ENCODE results near the gene ORC4.

The ORC4 gene

GRCh38 chr2:148032215-148032614, 11.7 kb upstream of the ORC4 start:
- Histone ChIP-seq H3K4me3 (ENCODE audit: low read depth, low read length) (no peak overlapping the region), H3K27me3 (no peaks in the 10 kb centered on the region), H3K4me1 (no peaks in the 10 kb centered on the region), H3K9me3 (no peaks in the 10 kb centered on the region), H3K36me3 (no peaks in the 10 kb centered on the region)
- TF ChIP-seq CTCF (IDR thresholded peaks at IDR 0.05; ENCODE audit: low read depth, low read length) = no peak
- DNase-seq = no peak

GRCh38 chr2:148031152-148031551, 10.6 kb upstream of the ORC4 start:
- no peaks in the 10 kb centered on the region for H3K9me3 ChIP-seq
- H3K36me3 ChIP-seq = no peaks in the 10 kb centered on the region
- no peaks in the 10 kb centered on the region for H3K4me1 ChIP-seq
- H3K4me3 ChIP-seq (ENCODE audit: low read depth, low read length) = no peak overlapping the region
- no peak for DNase-seq
- no peaks in the 10 kb centered on the region for H3K27me3 ChIP-seq
- no peak for TF ChIP-seq CTCF (IDR thresholded peaks at IDR 0.05; ENCODE audit: low read depth, low read length)

GRCh38 chr2:148028781-148029180, 8.2 kb upstream of the ORC4 start:
- Histone ChIP-seq H3K27me3 (no peaks in the 10 kb centered on the region), H3K4me3 (ENCODE audit: low read depth, low read length) (no peak overlapping the region), H3K9me3 (no peaks in the 10 kb centered on the region), H3K36me3 (no peaks in the 10 kb centered on the region), H3K4me1 (no peaks in the 10 kb centered on the region)
- no peak for TF ChIP-seq CTCF (IDR thresholded peaks at IDR 0.05; ENCODE audit: low read depth, low read length)
- DNase-seq = no peak

- Histone ChIP-seq H3K27me3 (no peaks in the 10 kb centered on the region), H3K9me3 (no peaks in the 10 kb centered on the region), H3K36me3 (no peaks in the 10 kb centered on the region), H3K4me3 (ENCODE audit: low read depth, low read length) (no peak overlapping the region), H3K4me1 (no peaks in the 10 kb centered on the region)
- DNase-seq = no peak
- TF ChIP-seq CTCF (IDR thresholded peaks at IDR 0.05; ENCODE audit: low read depth, low read length) = no peak
These were observed 7.3 kb upstream of the ORC4 start for GRCh38 chr2:148027822-148028221.

- DNase-seq = no peak
- TF ChIP-seq CTCF (IDR thresholded peaks at IDR 0.05; ENCODE audit: low read depth, low read length) = no peak
- H3K4me3 ChIP-seq (ENCODE audit: low read depth, low read length) = no peak overlapping the region
- H3K36me3 ChIP-seq = no peaks in the 10 kb centered on the region
- H3K4me1 ChIP-seq = no peaks in the 10 kb centered on the region
- H3K27me3 ChIP-seq = no peaks in the 10 kb centered on the region
- H3K9me3 ChIP-seq = no peaks in the 10 kb centered on the region
These were observed 6.0 kb upstream of the ORC4 start for GRCh38 chr2:148026573-148026972.

- Histone ChIP-seq H3K27me3 (no peaks in the 10 kb centered on the region), H3K9me3 (no peaks in the 10 kb centered on the region), H3K4me1 (no peaks in the 10 kb centered on the region), H3K36me3 (no peaks in the 10 kb centered on the region), H3K4me3 (ENCODE audit: low read depth, low read length) (no peak overlapping the region)
- no peak for DNase-seq
- no peak for TF ChIP-seq CTCF (IDR thresholded peaks at IDR 0.05; ENCODE audit: low read depth, low read length)
These were observed 3.3 kb upstream of the ORC4 start for GRCh38 chr2:148023861-148024260.

Measured in BE2C (cell line).